Measurements from ENCODE around the gene KLHL17.
A peak's percentile ranks its signal among the peaks of the same experiment; 100 is the strongest.

KLHL17 gene

GRCh38 chr1:960363-961131 lies at the start of gene KLHL17:
Gene KLHL17, plus strand, starts transcription at chr1:960584. Its CDS starts 110 bp downstream, at chr1:960694.
- H3K27me3 Mint-ChIP-seq: no peaks in the 10 kb centered on the region
- H3K4me1 Mint-ChIP-seq: peaks cover 22% of the 10 kb centered on the region
- no peaks in the 10 kb centered on the region for H3K9me3 Mint-ChIP-seq
- peak within 1 kb of the TSS; percentile 35 for H3K27ac Mint-ChIP-seq
- DNase-seq: peak; percentile 89
- peak; percentile 66 for ATAC-seq
- peaks cover 19% of the 10 kb centered on the region for H3K36me3 Mint-ChIP-seq (ENCODE audit: low read depth)
- peak within 1 kb of the TSS; percentile 98 for H3K4me3 Mint-ChIP-seq

GRCh38 chr1:910881-911721 lies 49.3 kb upstream of the KLHL17 start:
- no peaks in the 10 kb centered on the region for H3K36me3 Mint-ChIP-seq (ENCODE audit: low read depth)
- H3K4me3 Mint-ChIP-seq: no peak overlapping the region
- H3K9me3 Mint-ChIP-seq: no peaks in the 10 kb centered on the region
- H3K27ac Mint-ChIP-seq: no peak overlapping the region
- ATAC-seq: peak; percentile 51
- peaks cover 45% of the 10 kb centered on the region for H3K27me3 Mint-ChIP-seq
- H3K4me1 Mint-ChIP-seq: peaks cover 2% of the 10 kb centered on the region
- no peak for DNase-seq

GRCh38 chr1:911875-912739 lies 48.3 kb upstream of the KLHL17 start:
- H3K27ac Mint-ChIP-seq: no peak overlapping the region
- no peak overlapping the region for H3K4me3 Mint-ChIP-seq
- peaks cover 37% of the 10 kb centered on the region for H3K27me3 Mint-ChIP-seq

GRCh38 chr1:912740-913301 lies 47.6 kb upstream of the KLHL17 start:
- ATAC-seq: no peak
- no peak for DNase-seq
- H3K9me3 Mint-ChIP-seq: no peaks in the 10 kb centered on the region
- H3K4me3 Mint-ChIP-seq: no peak overlapping the region
- peaks cover 32% of the 10 kb centered on the region for H3K27me3 Mint-ChIP-seq
- H3K36me3 Mint-ChIP-seq (ENCODE audit: low read depth): no peaks in the 10 kb centered on the region
- peaks cover 2% of the 10 kb centered on the region for H3K4me1 Mint-ChIP-seq
- H3K27ac Mint-ChIP-seq: no peak overlapping the region

More at GRCh38 chr1:911875-912739, 48.3 kb upstream of the KLHL17 start:
- H3K9me3 Mint-ChIP-seq: no peaks in the 10 kb centered on the region
- ATAC-seq (no peak), DNase-seq (no peak)
- H3K4me1 Mint-ChIP-seq: peaks cover 2% of the 10 kb centered on the region
- no peaks in the 10 kb centered on the region for H3K36me3 Mint-ChIP-seq (ENCODE audit: low read depth)

GRCh38 chr1:913491-914130 lies 46.8 kb upstream of the KLHL17 start:
- Mint-ChIP-seq H3K4me3 (no peak overlapping the region), H3K36me3 (ENCODE audit: low read depth) (no peaks in the 10 kb centered on the region), H3K4me1 (peaks cover 2% of the 10 kb centered on the region), H3K27ac (no peak overlapping the region), H3K27me3 (peaks cover 32% of the 10 kb centered on the region), H3K9me3 (no peaks in the 10 kb centered on the region)
- no peak for DNase-seq
- no peak for ATAC-seq

- no peaks in the 10 kb centered on the region for H3K36me3 Mint-ChIP-seq (ENCODE audit: low read depth)
- ATAC-seq: no peak
Measured at GRCh38 chr1:914131-914890, 46.1 kb upstream of the KLHL17 start.

GRCh38 chr1:914891-915280 lies 45.5 kb upstream of the KLHL17 start:
- Mint-ChIP-seq H3K27ac (no peak overlapping the region), H3K4me3 (no peak overlapping the region), H3K4me1 (peaks cover 2% of the 10 kb centered on the region), H3K27me3 (peaks cover 35% of the 10 kb centered on the region), H3K36me3 (ENCODE audit: low read depth) (no peaks in the 10 kb centered on the region), H3K9me3 (no peaks in the 10 kb centered on the region)
- no peak for DNase-seq
- no peak for ATAC-seq

More at GRCh38 chr1:914131-914890, 46.1 kb upstream of the KLHL17 start:
- Mint-ChIP-seq H3K27me3 (peaks cover 34% of the 10 kb centered on the region), H3K4me1 (peaks cover 2% of the 10 kb centered on the region), H3K4me3 (no peak overlapping the region), H3K27ac (no peak overlapping the region), H3K9me3 (no peaks in the 10 kb centered on the region)
- DNase-seq: no peak

GRCh38 chr1:915295-916172 lies 44.9 kb upstream of the KLHL17 start:
- Mint-ChIP-seq H3K36me3 (ENCODE audit: low read depth) (no peaks in the 10 kb centered on the region), H3K27ac (no peak overlapping the region), H3K4me1 (peaks cover 3% of the 10 kb centered on the region), H3K27me3 (peaks cover 38% of the 10 kb centered on the region), H3K9me3 (no peaks in the 10 kb centered on the region), H3K4me3 (no peak overlapping the region)
- DNase-seq (no peak), ATAC-seq (no peak)

GRCh38 chr1:916173-917075 lies 44.0 kb upstream of the KLHL17 start:
- no peak for DNase-seq

GRCh38 chr1:917076-917459 lies 43.3 kb upstream of the KLHL17 start:
- no peak overlapping the region for H3K4me3 Mint-ChIP-seq
- H3K27me3 Mint-ChIP-seq: peaks cover 37% of the 10 kb centered on the region
- H3K9me3 Mint-ChIP-seq: no peaks in the 10 kb centered on the region
- no peak for DNase-seq
- H3K36me3 Mint-ChIP-seq (ENCODE audit: low read depth): no peaks in the 10 kb centered on the region
- no peak for ATAC-seq
- H3K4me1 Mint-ChIP-seq: peaks cover 9% of the 10 kb centered on the region
- no peak overlapping the region for H3K27ac Mint-ChIP-seq

More at GRCh38 chr1:916173-917075, 44.0 kb upstream of the KLHL17 start:
- no peak for ATAC-seq
- no peak overlapping the region for H3K4me3 Mint-ChIP-seq
- H3K9me3 Mint-ChIP-seq: no peaks in the 10 kb centered on the region
- H3K27ac Mint-ChIP-seq: no peak overlapping the region
- no peaks in the 10 kb centered on the region for H3K36me3 Mint-ChIP-seq (ENCODE audit: low read depth)
- peaks cover 35% of the 10 kb centered on the region for H3K27me3 Mint-ChIP-seq
- peaks cover 7% of the 10 kb centered on the region for H3K4me1 Mint-ChIP-seq

GRCh38 chr1:917466-918091 lies 42.8 kb upstream of the KLHL17 start:
- H3K36me3 Mint-ChIP-seq (ENCODE audit: low read depth): no peaks in the 10 kb centered on the region
- H3K4me3 Mint-ChIP-seq: no peak overlapping the region
- H3K9me3 Mint-ChIP-seq: no peaks in the 10 kb centered on the region
- no peak overlapping the region for H3K27ac Mint-ChIP-seq
- H3K27me3 Mint-ChIP-seq: peaks cover 37% of the 10 kb centered on the region
- H3K4me1 Mint-ChIP-seq: peaks cover 9% of the 10 kb centered on the region
- DNase-seq (no peak), ATAC-seq (no peak)
